Activated T-helper 2 cell treated with anti-CD3 and anti-CD28 coated beads, Interferon-gamma antibody, Interleukin-2, Interleukin-4, amounts not matched to agents 10 μg/mL and 5 μg/mL and 100 μg/mL, durations not matched to agents 14 hours and 24 hours and 36 hours (primary cell): ENCODE data around the gene RCVRN. TPM values are rescaled to one million over a fixed set of nuclear protein-coding genes. Genes with fewer than 3 reads are reported as not detected.

ENCODE experiments used
- DNase-seq: peaks from one replicate; pipeline ENCODE4 v3.0.0; 2021; ENCODE audit warnings: low spot score
- H3K27ac Mint-ChIP-seq: one replicate; pipeline ENCODE4 v1.8.0; 2021; ENCODE audit warnings: mixed read lengths
- H3K27me3 Mint-ChIP-seq: one replicate; pipeline ENCODE4 v1.8.0; 2021; ENCODE audit warnings: low read depth, mixed read lengths
- H3K36me3 Mint-ChIP-seq: one replicate; pipeline ENCODE4 v1.8.0; 2021; ENCODE audit warnings: low read depth, mixed read lengths
- H3K4me1 Mint-ChIP-seq: one replicate; pipeline ENCODE4 v1.8.0; 2021; ENCODE audit warnings: low read depth, mixed read lengths
- H3K4me3 Mint-ChIP-seq: one replicate; pipeline ENCODE4 v1.8.0; 2021; ENCODE audit warnings: low read depth, mild to moderate bottlenecking, moderate library complexity, mixed read lengths
- H3K9me3 Mint-ChIP-seq: one replicate; pipeline ENCODE4 v1.8.0; 2021; ENCODE audit warnings: mixed read lengths
- intact Hi-C: fragments of 100-400 bp; cut with micrococcal nuclease; formaldehyde crosslinking; loops from one replicate; pipeline ENCODE4 v1.15.1; 2023
- total RNA-seq: library from RNA; stranded (reverse); gene quantifications from 2 replicates; pipeline ENCODE4 v1.2.3, GENCODE V29; 2022

The RCVRN gene
- total RNA-seq, 1 donor from 2014 or later = not detected

DNA sequence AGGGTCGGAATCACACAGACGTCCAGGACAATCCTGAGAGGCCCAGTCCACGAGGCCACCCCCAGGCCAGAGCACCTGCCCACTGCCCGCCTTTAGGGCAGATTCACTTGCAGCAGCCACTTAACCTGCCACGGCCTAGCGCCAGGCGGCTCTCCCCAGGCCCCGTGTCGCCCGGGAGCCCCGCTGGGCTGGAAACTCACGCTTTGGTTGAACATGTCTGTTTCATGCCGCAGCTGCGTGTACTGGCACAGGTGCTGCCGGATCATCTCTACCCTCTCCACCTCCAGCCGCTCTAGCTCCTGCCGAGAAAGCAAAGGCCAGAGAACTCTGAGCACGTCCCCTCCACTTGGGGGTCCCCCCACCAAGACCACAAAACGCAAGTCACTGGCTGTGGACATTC is 12.7 kb upstream of the RCVRN start:
- no peaks in the 10 kb centered on the region for H3K4me1 Mint-ChIP-seq
- H3K4me3 Mint-ChIP-seq = no peak overlapping the region
- no peaks in the 10 kb centered on the region for H3K27me3 Mint-ChIP-seq
- H3K9me3 Mint-ChIP-seq = no peaks in the 10 kb centered on the region
- intact Hi-C loops = no loop called here
- no peak for DNase-seq
- H3K27ac Mint-ChIP-seq = no peak overlapping the region
- no peaks in the 10 kb centered on the region for H3K36me3 Mint-ChIP-seq

GRCh38 chr17:9917131-9917530 is 12.1 kb upstream of the RCVRN start:
- H3K9me3 Mint-ChIP-seq = no peaks in the 10 kb centered on the region
- no peaks in the 10 kb centered on the region for H3K4me1 Mint-ChIP-seq
- H3K36me3 Mint-ChIP-seq = no peaks in the 10 kb centered on the region
- H3K4me3 Mint-ChIP-seq = no peak overlapping the region
- DNase-seq = no peak
- no peaks in the 10 kb centered on the region for H3K27me3 Mint-ChIP-seq
- no peak overlapping the region for H3K27ac Mint-ChIP-seq
- intact Hi-C loops = no loop called here

- no peaks in the 10 kb centered on the region for H3K27me3 Mint-ChIP-seq
- no peak overlapping the region for H3K4me3 Mint-ChIP-seq
- H3K9me3 Mint-ChIP-seq = no peaks in the 10 kb centered on the region
- intact Hi-C loops = no loop called here
- no peaks in the 10 kb centered on the region for H3K4me1 Mint-ChIP-seq
- no peaks in the 10 kb centered on the region for H3K36me3 Mint-ChIP-seq
- no peak overlapping the region for H3K27ac Mint-ChIP-seq
- no peak for DNase-seq
These were observed 11.0 kb upstream of the RCVRN start for GRCh38 chr17:9916108-9916507.

DNA sequence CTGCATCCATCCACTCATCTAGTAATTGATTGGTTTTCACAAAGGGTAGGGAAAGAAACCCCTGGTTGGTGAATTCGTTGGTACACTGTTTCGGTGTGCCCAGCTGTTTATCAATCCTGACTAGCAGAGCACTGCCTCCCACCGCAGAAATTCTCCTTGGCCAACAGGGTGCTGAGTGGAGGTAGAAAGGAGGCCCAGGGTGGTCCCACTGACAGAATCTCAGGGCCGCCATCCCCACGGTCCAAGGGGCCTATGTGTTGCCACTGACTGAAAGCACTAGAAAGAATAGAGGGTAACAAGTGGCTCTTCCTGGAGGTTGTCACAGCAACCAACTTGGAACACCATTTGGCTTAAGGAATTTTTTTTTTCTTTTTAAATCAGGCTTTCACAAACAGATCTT is 8.4 kb upstream of the RCVRN start:
- no peak overlapping the region for H3K27ac Mint-ChIP-seq
- H3K27me3 Mint-ChIP-seq = no peaks in the 10 kb centered on the region
- no peak overlapping the region for H3K4me3 Mint-ChIP-seq
- no peaks in the 10 kb centered on the region for H3K4me1 Mint-ChIP-seq
- intact Hi-C loops = no loop called here
- no peaks in the 10 kb centered on the region for H3K36me3 Mint-ChIP-seq
- H3K9me3 Mint-ChIP-seq = no peaks in the 10 kb centered on the region
- DNase-seq = no peak

- no peaks in the 10 kb centered on the region for H3K9me3 Mint-ChIP-seq
- H3K27ac Mint-ChIP-seq = no peak overlapping the region
- intact Hi-C loops = no loop called here
- no peaks in the 10 kb centered on the region for H3K27me3 Mint-ChIP-seq
- no peak for DNase-seq
- no peak overlapping the region for H3K4me3 Mint-ChIP-seq
- H3K36me3 Mint-ChIP-seq = no peaks in the 10 kb centered on the region
- no peaks in the 10 kb centered on the region for H3K4me1 Mint-ChIP-seq
These were observed 7.3 kb upstream of the RCVRN start for GRCh38 chr17:9912121-9913099.

GRCh38 chr17:9911089-9911488 is 6.0 kb upstream of the RCVRN start:
- Mint-ChIP-seq H3K4me1 (no peaks in the 10 kb centered on the region), H3K9me3 (no peaks in the 10 kb centered on the region), H3K4me3 (no peak overlapping the region), H3K27ac (no peak overlapping the region), H3K36me3 (no peaks in the 10 kb centered on the region), H3K27me3 (no peaks in the 10 kb centered on the region)
- intact Hi-C loops = no loop called here
- no peak for DNase-seq

- no peak overlapping the region for H3K27ac Mint-ChIP-seq
- no peaks in the 10 kb centered on the region for H3K36me3 Mint-ChIP-seq
- H3K27me3 Mint-ChIP-seq = no peaks in the 10 kb centered on the region
- no peaks in the 10 kb centered on the region for H3K9me3 Mint-ChIP-seq
- intact Hi-C loops = no loop called here
- no peaks in the 10 kb centered on the region for H3K4me1 Mint-ChIP-seq
- H3K4me3 Mint-ChIP-seq = no peak overlapping the region
- DNase-seq = no peak
These were observed 3.6 kb upstream of the RCVRN start for GRCh38 chr17:9908649-9909042.

- Mint-ChIP-seq H3K4me1 (no peaks in the 10 kb centered on the region), H3K27me3 (no peaks in the 10 kb centered on the region), H3K9me3 (no peaks in the 10 kb centered on the region), H3K36me3 (no peaks in the 10 kb centered on the region), H3K4me3 (no peak overlapping the region), H3K27ac (no peak overlapping the region)
- intact Hi-C loops = no loop called here
- DNase-seq = no peak
These were observed 3.0 kb upstream of the RCVRN start for GRCh38 chr17:9907883-9908648.

DNA sequence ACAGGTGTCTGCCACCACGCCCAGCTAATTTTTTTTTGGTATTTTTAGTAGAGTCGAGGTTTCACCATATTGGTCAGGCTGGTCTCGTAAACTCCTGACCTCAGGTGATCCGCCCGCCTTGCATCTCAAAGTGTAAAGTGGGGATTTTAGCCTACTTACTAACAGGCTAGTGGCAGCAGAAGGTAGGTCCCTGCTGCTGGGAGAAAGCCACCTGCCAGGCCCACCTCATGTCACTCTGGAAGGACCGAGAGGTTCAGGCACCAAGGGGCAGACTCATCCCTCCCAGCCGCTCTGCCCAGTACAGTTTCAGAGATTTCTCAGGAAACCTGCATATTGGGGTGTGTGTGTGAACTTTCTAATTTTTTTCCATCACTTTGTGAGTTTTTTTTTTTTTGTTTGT is 2.1 kb upstream of the RCVRN start:
- Mint-ChIP-seq H3K27me3 (no peaks in the 10 kb centered on the region), H3K27ac (no peak overlapping the region), H3K9me3 (no peaks in the 10 kb centered on the region), H3K36me3 (no peaks in the 10 kb centered on the region), H3K4me1 (no peaks in the 10 kb centered on the region), H3K4me3 (no peak overlapping the region)
- no peak for DNase-seq
- intact Hi-C loops = no loop called here

DNA sequence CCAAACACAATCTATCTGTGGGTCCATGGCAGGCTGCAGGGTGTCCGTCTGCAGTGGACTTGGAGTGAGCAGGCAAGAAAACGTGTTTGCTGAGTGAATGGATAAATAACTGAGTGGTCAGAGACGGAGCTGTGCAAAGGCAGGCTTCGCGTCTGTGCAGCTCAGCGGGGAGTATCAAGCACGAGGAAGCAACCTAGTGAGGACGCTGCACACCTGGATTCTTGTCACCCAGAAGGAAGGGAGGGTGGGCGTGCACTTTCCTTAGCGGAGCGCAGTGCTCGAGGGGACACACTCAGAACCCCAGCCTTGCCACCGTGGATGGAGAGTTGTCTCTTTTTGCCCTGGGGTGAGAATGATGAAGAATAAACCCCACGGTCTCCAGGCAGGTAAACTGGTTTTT is 1.5 kb upstream of the RCVRN start:
- intact Hi-C loops = no loop called here
- H3K27ac Mint-ChIP-seq = no peak overlapping the region
- H3K36me3 Mint-ChIP-seq = no peaks in the 10 kb centered on the region
- H3K4me3 Mint-ChIP-seq = no peak overlapping the region
- no peaks in the 10 kb centered on the region for H3K27me3 Mint-ChIP-seq
- H3K4me1 Mint-ChIP-seq = no peaks in the 10 kb centered on the region
- no peak for DNase-seq
- no peaks in the 10 kb centered on the region for H3K9me3 Mint-ChIP-seq

GRCh38 chr17:9905902-9906301 is 831 bp upstream of the RCVRN start:
- Mint-ChIP-seq H3K27ac (no peak overlapping the region), H3K9me3 (no peaks in the 10 kb centered on the region), H3K27me3 (no peaks in the 10 kb centered on the region), H3K36me3 (no peaks in the 10 kb centered on the region), H3K4me1 (no peaks in the 10 kb centered on the region), H3K4me3 (no peak overlapping the region)
- DNase-seq = no peak
- intact Hi-C loops = no loop called here

DNA sequence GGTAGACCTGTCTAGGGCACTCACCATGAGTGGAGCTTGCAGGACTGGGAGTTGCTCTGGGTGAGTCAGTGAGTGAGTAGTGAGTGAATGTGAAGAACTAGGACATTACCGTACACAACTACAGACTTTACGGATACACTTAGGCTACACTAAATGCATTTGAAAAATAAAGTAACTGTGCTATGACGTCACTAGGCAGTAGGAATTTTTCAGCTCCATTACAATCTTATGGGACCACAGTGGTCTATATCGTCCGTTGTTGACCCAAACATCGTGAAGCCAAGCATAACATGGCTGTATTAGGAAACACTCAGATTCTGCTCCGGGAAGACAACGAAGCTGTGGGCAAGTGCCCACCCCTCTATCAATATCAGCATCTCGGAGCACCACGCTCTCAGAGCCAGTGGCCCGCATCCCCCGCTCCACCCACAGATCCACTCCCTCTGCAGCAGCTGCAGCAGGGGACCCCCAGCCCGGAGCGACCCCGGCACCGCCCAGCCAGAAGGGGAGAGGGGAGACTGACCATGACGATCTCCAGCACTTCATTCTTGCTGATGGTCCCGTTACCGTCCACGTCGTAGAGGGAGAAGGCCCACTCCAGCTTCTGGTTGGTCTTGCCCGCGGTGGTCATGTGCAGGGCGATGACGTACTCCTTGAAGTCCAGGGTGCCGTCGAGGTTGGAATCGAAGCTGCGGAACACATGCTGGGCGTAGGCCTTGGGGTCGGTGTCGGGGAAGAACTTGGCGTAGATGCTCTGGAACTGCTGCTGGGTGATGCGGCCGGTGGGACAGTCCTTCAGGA is 594 bp downstream of the RCVRN start:
- H3K9me3 Mint-ChIP-seq = no peaks in the 10 kb centered on the region
- H3K27me3 Mint-ChIP-seq = no peaks in the 10 kb centered on the region
- intact Hi-C loops = no loop called here
- H3K36me3 Mint-ChIP-seq = no peaks in the 10 kb centered on the region
- H3K4me1 Mint-ChIP-seq = no peaks in the 10 kb centered on the region
- H3K27ac Mint-ChIP-seq = no peak overlapping the region
- H3K4me3 Mint-ChIP-seq = no peak overlapping the region
- no peak for DNase-seq
